ENCODE results near the gene CNOT3. TPM values are rescaled to one million over a fixed set of nuclear protein-coding genes. Genes with fewer than 3 reads are reported as not detected.

The CNOT3 gene
- total RNA-seq, 1 experiment from 2014 or later, result 77.7 TPM

DNA sequence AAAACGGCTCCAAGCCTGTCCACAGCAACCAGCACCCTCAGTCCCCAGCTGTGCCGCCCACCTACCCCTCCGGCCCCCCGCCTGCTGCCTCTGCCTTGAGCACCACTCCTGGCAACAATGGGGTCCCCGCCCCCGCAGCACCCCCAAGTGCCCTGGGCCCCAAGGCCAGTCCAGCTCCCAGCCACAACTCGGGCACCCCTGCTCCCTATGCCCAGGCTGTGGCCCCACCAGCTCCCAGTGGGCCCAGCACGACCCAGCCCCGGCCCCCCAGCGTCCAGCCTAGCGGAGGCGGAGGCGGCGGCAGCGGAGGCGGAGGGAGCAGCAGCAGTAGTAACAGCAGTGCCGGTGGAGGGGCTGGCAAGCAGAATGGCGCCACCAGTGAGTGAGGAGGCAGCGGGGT lies 10.6 kb downstream of the CNOT3 start:
- no peaks in the 10 kb centered on the region for H3K27me3 ChIP-seq (replicated peaks; ENCODE audit: control insufficient read depth, insufficient read depth, low read length)
- ChIA-PET POLR2A (interaction anchor here (1.1 kb wide), 1 partner anchor 11 kb away, joined by 7 read pairs; the partner anchor contains the start of gene CNOT3), CTCF (no interaction called here)
- intact Hi-C loops (cut with micrococcal nuclease; ENCODE audit: unreplicated experiment), result no loop called here
- BruUV-seq (replicated peaks), result no TSS peak
- H3K4me1 Mint-ChIP-seq (ENCODE audit: low read depth, unreplicated experiment), result no peaks in the 10 kb centered on the region
- H3K27ac Mint-ChIP-seq (ENCODE audit: unreplicated experiment), result no peak overlapping the region
- H3K27me3 Mint-ChIP-seq (ENCODE audit: insufficient read depth, unreplicated experiment), result no peaks in the 10 kb centered on the region
- no peaks in the 10 kb centered on the region for H3K9me3 Mint-ChIP-seq (ENCODE audit: unreplicated experiment)
- H3K36me3 ChIP-seq (ENCODE audit: control insufficient read depth, insufficient read depth, low read length), result peaks cover 17% of the 10 kb centered on the region
- TF ChIP-seq, protein P1, sequence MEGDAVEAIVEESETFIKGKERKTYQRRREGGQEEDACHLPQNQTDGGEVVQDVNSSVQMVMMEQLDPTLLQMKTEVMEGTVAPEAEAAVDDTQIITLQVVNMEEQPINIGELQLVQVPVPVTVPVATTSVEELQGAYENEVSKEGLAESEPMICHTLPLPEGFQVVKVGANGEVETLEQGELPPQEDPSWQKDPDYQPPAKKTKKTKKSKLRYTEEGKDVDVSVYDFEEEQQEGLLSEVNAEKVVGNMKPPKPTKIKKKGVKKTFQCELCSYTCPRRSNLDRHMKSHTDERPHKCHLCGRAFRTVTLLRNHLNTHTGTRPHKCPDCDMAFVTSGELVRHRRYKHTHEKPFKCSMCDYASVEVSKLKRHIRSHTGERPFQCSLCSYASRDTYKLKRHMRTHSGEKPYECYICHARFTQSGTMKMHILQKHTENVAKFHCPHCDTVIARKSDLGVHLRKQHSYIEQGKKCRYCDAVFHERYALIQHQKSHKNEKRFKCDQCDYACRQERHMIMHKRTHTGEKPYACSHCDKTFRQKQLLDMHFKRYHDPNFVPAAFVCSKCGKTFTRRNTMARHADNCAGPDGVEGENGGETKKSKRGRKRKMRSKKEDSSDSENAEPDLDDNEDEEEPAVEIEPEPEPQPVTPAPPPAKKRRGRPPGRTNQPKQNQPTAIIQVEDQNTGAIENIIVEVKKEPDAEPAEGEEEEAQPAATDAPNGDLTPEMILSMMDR (IDR thresholded peaks at IDR 0.05; ENCODE audit: insufficient read depth in 1 of 2, low read depth in 1 of 2, low read length in 1 of 2, severe bottlenecking in 1 of 2, unreplicated experiment in 1 of 2), result no peak
- H3K36me3 Mint-ChIP-seq (ENCODE audit: insufficient read depth, unreplicated experiment), result peaks cover 90% of the 10 kb centered on the region
- no peaks in the 10 kb centered on the region for H3K4me1 ChIP-seq
- no peak overlapping the region for H3K4me3 Mint-ChIP-seq (ENCODE audit: unreplicated experiment)
- no peak for DNase-seq
- H3K4me3 ChIP-seq (ENCODE audit: low read depth, low read length), result no peak overlapping the region
- no peaks in the 10 kb centered on the region for H3K9me3 ChIP-seq

DNA sequence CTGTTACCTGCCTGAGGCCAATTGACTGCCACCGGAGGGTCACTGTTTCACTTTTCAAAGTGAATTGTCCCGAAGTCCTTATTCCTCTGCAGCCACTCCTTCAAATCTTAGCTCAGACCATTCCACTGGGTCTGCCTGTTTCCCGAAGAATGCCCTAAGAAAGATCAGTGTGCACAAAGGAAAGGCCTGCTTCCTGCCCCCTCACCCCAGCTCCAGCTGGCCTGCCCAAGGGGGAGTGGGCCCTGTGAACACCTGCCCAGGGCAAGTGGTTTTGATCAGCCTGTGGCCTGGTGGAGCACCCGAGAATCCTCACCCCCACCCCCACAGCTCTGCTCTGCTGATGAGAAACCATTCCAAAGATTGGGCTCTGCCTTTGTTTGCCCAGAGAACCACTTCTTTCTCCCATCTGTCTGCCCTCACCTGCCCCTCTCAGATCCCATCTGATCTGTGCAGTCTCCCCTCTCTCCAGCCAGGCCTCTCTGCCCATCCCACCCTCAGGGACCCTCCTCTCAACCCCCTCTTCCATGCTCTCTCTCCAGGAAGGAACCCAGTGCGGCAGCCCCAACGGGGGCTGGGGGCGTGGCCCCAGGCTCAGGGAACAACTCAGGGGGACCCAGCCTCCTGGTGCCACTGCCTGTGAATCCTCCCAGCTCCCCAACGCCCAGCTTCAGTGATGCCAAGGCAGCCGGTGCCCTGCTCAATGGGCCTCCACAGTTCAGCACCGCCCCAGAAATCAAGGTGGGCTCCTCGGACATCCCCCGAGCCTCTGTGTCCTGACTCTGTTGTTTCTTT lies 11.7 kb downstream of the CNOT3 start:
- no peaks in the 10 kb centered on the region for H3K4me1 Mint-ChIP-seq (ENCODE audit: low read depth, unreplicated experiment)
- Histone ChIP-seq H3K4me3 (ENCODE audit: low read depth, low read length) (no peak overlapping the region), H3K27me3 (replicated peaks; ENCODE audit: control insufficient read depth, insufficient read depth, low read length) (no peaks in the 10 kb centered on the region), H3K9me3 (no peaks in the 10 kb centered on the region), H3K4me1 (no peaks in the 10 kb centered on the region), H3K36me3 (ENCODE audit: control insufficient read depth, insufficient read depth, low read length) (peaks cover 16% of the 10 kb centered on the region)
- no TSS peak for BruUV-seq (replicated peaks)
- H3K27me3 Mint-ChIP-seq (ENCODE audit: insufficient read depth, unreplicated experiment), result no peaks in the 10 kb centered on the region
- ChIA-PET POLR2A (interaction anchor here (0.6 kb wide), 1 partner anchor 19 kb away, joined by 4 read pairs; no protein-coding TSS in a partner anchor), CTCF (no interaction called here)
- H3K9me3 Mint-ChIP-seq (ENCODE audit: unreplicated experiment), result no peaks in the 10 kb centered on the region
- intact Hi-C loops (cut with micrococcal nuclease; ENCODE audit: unreplicated experiment), result no loop called here
- DNase-seq, result no peak
- TF ChIP-seq, protein P1 (IDR thresholded peaks at IDR 0.05; ENCODE audit: insufficient read depth in 1 of 2, low read depth in 1 of 2, low read length in 1 of 2, severe bottlenecking in 1 of 2, unreplicated experiment in 1 of 2), result no peak
- H3K36me3 Mint-ChIP-seq (ENCODE audit: insufficient read depth, unreplicated experiment), result peaks cover 90% of the 10 kb centered on the region
- no peak overlapping the region for H3K27ac Mint-ChIP-seq (ENCODE audit: unreplicated experiment)
- H3K4me3 Mint-ChIP-seq (ENCODE audit: unreplicated experiment), result no peak overlapping the region

DNA sequence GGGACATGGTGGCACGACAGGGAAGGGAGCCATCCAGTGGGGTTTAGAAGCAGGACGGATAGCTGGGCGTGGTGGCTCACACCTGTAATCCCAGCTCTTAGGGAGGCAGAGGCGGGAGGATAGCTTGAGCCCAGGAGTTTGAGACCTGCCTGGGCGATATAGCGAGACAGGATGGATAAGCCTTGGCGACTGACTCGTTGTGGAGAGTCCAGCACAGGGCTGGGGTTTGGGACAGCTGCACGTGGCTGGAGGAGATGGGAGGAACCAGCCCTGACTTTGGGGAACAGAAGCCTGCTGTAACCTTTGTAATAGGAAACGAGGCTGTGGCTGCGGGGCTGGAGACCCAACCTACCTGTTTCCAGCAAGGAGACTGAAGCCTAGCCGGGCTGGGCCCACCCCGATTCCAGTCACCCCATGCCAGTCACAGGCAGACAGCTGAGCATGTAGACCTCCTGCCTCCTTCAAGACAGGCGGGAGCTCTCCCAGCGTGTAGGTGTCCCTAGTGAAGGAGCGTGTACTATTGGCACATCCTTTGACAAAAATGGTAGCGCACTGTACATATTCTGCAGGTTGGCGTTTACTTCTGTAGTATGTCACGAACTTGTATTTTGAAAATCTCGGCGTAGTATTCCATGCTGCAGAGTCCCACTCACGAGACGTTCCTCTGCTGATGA lies 13.9 kb downstream of the CNOT3 start:
- Mint-ChIP-seq H3K4me1 (ENCODE audit: low read depth, unreplicated experiment) (peaks cover under 1% of the 10 kb centered on the region), H3K9me3 (ENCODE audit: unreplicated experiment) (no peaks in the 10 kb centered on the region), H3K27ac (ENCODE audit: unreplicated experiment) (peak overlapping the region; percentile 36), H3K36me3 (ENCODE audit: insufficient read depth, unreplicated experiment) (peaks cover 94% of the 10 kb centered on the region), H3K27me3 (ENCODE audit: insufficient read depth, unreplicated experiment) (no peaks in the 10 kb centered on the region), H3K4me3 (ENCODE audit: unreplicated experiment) (no peak overlapping the region)
- intact Hi-C loops (cut with micrococcal nuclease; ENCODE audit: unreplicated experiment), result no loop called here
- H3K36me3 ChIP-seq (ENCODE audit: control insufficient read depth, insufficient read depth, low read length), result peaks cover 10% of the 10 kb centered on the region
- H3K9me3 ChIP-seq, result no peaks in the 10 kb centered on the region
- no peak overlapping the region for H3K4me3 ChIP-seq (ENCODE audit: low read depth, low read length)
- TF ChIP-seq, protein P1 (IDR thresholded peaks at IDR 0.05; ENCODE audit: insufficient read depth in 1 of 2, low read depth in 1 of 2, low read length in 1 of 2, severe bottlenecking in 1 of 2, unreplicated experiment in 1 of 2), result no peak
- no peak for DNase-seq
- H3K4me1 ChIP-seq, result peaks cover under 1% of the 10 kb centered on the region; the same call in 1 of the 2 replicates
- no TSS peak for BruUV-seq (replicated peaks)
- ChIA-PET POLR2A (no interaction called here), CTCF (interaction anchor here (2.1 kb wide), 1 partner anchor 14 kb away, joined by 5 read pairs; the partner anchor contains the start of gene CNOT3)
- H3K27me3 ChIP-seq (replicated peaks; ENCODE audit: control insufficient read depth, insufficient read depth, low read length), result no peaks in the 10 kb centered on the region

Measured in Caco-2 (cell line).